DMS 273 treated with DMSO at 0.1 percent for 48 hours (cell line): Measurements from ENCODE around the gene ANTXR2.
"Not testable (repeated sequence)": the region's sequence is repeated elsewhere in the genome, so short reads cannot be mapped to it uniquely, and the experiment has no call there.

Experiments
- DNase-seq: peaks from one replicate; lab custom pipeline; 2025; lab: John Stamatoyannopoulos, UW

Gene ANTXR2

GRCh38 chr4:79991100-79991499, 81.9 kb downstream of the ANTXR2 start:
- not testable (repeated sequence) for DNase-seq

GRCh38 chr4:79987401-79987800, 85.6 kb downstream of the ANTXR2 start:
- no peak for DNase-seq

- DNase-seq = no peak
These were observed 89.6 kb downstream of the ANTXR2 start for GRCh38 chr4:79983431-79983830.

GRCh38 chr4:79982601-79983322, 90.3 kb downstream of the ANTXR2 start:
- no peak for DNase-seq

GRCh38 chr4:79980448-79980847, 92.6 kb downstream of the ANTXR2 start:
- DNase-seq = no peak

- no peak for DNase-seq
These were observed 93.1 kb downstream of the ANTXR2 start for GRCh38 chr4:79979785-79980437.

GRCh38 chr4:79977131-79977840, 95.7 kb downstream of the ANTXR2 start:
- DNase-seq = no peak

- no peak for DNase-seq
These were observed 108.4 kb downstream of the ANTXR2 start for GRCh38 chr4:79964400-79965211.

- no peak for DNase-seq
These were observed 109.0 kb downstream of the ANTXR2 start for GRCh38 chr4:79964020-79964399.

GRCh38 chr4:79959652-79960051, 113.4 kb downstream of the ANTXR2 start:
- DNase-seq = no peak

- DNase-seq = no peak
These were observed 114.4 kb downstream of the ANTXR2 start for GRCh38 chr4:79958466-79959264.

- no peak for DNase-seq
These were observed 123.9 kb downstream of the ANTXR2 start for GRCh38 chr4:79949178-79949577.

GRCh38 chr4:79948739-79949138, 124.3 kb downstream of the ANTXR2 start:
- DNase-seq = no peak

GRCh38 chr4:79948261-79948660, 124.8 kb downstream of the ANTXR2 start:
- DNase-seq = no peak

- no peak for DNase-seq
These were observed 125.6 kb downstream of the ANTXR2 start for GRCh38 chr4:79947386-79947785.

GRCh38 chr4:79935274-79935673, 137.8 kb downstream of the ANTXR2 start:
- no peak for DNase-seq

GRCh38 chr4:79934660-79935059, 138.4 kb downstream of the ANTXR2 start:
- DNase-seq = no peak

GRCh38 chr4:79927931-79928330, 145.1 kb downstream of the ANTXR2 start:
- DNase-seq = no peak

- DNase-seq = no peak
These were observed 149.7 kb downstream of the ANTXR2 start for GRCh38 chr4:79923281-79923680.

GRCh38 chr4:79922011-79922410, 151.0 kb downstream of the ANTXR2 start:
- DNase-seq = no peak

GRCh38 chr4:79920163-79920853, 152.7 kb downstream of the ANTXR2 start:
- DNase-seq = no peak
